Stomach (tissue), 4 donors: ENCODE data around the gene CIB4.

Experiments used
- POLR2A ChIP-seq, 4 donors: fragments of 450-650 bp; IDR thresholded peaks; one replicate each; pipeline ENCODE4 v1.6.1; 2016; ENCODE audit warnings: antibody characterized with exemption in 4 of 4, control low read depth in 2 of 4, mild to moderate bottlenecking in 1 of 4, moderate library complexity in 1 of 4
- TF ChIP-seq, protein P1 (sequence below), 7 experiments: fragments of 450-650 bp in 4 of 7; fragments of 200-600 bp in 3 of 7; sonication (generic) in 3 of 7; IDR thresholded peaks; one replicate each; pipeline ENCODE4 v1.5.1; 2016 to 2019; ENCODE audit warnings: antibody characterized with exemption in 7 of 7, control low read depth in 2 of 7, mild to moderate bottlenecking in 1 of 7

DNA sequence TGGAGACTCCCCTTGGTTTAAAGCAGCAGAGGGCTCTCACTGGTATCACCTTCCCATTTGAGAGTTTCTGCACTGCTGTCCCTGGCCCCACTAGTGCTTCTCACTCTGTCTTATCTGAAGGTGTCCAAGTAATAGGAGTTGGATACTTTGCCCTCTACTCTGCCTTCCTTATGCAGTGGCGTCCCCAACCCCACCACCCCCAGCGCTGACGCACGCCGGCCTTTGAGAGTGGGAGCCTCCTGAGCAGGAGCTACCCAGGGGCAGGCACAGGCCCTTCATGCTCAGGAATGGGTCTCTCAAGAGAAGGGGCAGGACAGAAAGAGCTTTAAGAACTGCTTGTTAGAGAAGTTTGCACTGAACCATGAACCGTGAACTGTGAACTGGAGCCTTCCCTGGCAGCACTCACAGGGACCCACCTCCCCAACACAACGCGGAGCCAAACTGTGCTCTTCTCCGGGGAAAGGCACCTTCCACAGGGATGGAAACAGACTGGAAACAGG lies 3.3 kb downstream of the CIB4 start:
- no peak for TF ChIP-seq POLR2A (IDR thresholded peaks at IDR 0.05)
- TF ChIP-seq, protein P1, sequence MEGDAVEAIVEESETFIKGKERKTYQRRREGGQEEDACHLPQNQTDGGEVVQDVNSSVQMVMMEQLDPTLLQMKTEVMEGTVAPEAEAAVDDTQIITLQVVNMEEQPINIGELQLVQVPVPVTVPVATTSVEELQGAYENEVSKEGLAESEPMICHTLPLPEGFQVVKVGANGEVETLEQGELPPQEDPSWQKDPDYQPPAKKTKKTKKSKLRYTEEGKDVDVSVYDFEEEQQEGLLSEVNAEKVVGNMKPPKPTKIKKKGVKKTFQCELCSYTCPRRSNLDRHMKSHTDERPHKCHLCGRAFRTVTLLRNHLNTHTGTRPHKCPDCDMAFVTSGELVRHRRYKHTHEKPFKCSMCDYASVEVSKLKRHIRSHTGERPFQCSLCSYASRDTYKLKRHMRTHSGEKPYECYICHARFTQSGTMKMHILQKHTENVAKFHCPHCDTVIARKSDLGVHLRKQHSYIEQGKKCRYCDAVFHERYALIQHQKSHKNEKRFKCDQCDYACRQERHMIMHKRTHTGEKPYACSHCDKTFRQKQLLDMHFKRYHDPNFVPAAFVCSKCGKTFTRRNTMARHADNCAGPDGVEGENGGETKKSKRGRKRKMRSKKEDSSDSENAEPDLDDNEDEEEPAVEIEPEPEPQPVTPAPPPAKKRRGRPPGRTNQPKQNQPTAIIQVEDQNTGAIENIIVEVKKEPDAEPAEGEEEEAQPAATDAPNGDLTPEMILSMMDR (IDR thresholded peaks at IDR 0.05): no peak
